AG10803 (cell line): Measurements from ENCODE around the gene PDE3A.
A peak's percentile ranks its signal among the peaks of the same experiment; 100 is the strongest.

Source experiments
- DNase-seq: peaks from one replicate; pipeline ENCODE4 v3.0.0; 2010; ENCODE audit warnings: low read depth
- H3K4me3 ChIP-seq: 2 replicates; pipeline ENCODE4 v1.5.1; 2011; ENCODE audit warnings: mild to moderate bottlenecking, low read length, control low read depth
- CTCF ChIP-seq: conservative IDR thresholded peaks from 2 replicates; pipeline ENCODE4 v1.5.1; 2011; ENCODE audit warnings: mild to moderate bottlenecking, low read length, control low read depth, inconsistent platforms

Gene PDE3A

GRCh38 chr12:20508359-20508758 is 140.0 kb downstream of the PDE3A start:
- DNase-seq: peak; percentile 76
- TF ChIP-seq CTCF: no peak
- H3K4me3 ChIP-seq: no peak overlapping the region

GRCh38 chr12:20508962-20509361 is 140.6 kb downstream of the PDE3A start:
- no peak for TF ChIP-seq CTCF
- DNase-seq: no peak
- H3K4me3 ChIP-seq: no peak overlapping the region

DNA sequence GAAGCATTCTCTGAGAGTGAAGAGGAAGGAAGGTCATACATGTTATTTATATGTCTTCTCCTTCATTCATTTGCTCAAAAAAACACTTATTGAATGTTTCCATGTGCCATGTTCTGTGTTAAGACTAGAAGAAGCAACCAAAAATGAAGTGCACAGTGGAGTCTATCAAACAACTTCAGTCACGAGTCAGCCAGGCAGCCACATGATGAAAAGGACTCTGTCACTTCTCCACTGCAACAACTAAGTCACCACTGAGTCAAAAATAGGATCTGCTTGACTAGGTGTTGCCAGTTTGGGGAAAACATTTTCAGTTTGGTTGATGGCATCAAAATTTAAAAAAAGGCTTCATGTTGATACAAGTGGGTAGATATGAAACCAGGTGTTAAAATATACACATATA is 142.5 kb downstream of the PDE3A start:
- TF ChIP-seq CTCF: no peak
- no peak for DNase-seq
- no peak overlapping the region for H3K4me3 ChIP-seq

GRCh38 chr12:20513189-20513588 is 144.9 kb downstream of the PDE3A start:
- TF ChIP-seq CTCF: no peak
- DNase-seq: peak; percentile 26
- no peak overlapping the region for H3K4me3 ChIP-seq

DNA sequence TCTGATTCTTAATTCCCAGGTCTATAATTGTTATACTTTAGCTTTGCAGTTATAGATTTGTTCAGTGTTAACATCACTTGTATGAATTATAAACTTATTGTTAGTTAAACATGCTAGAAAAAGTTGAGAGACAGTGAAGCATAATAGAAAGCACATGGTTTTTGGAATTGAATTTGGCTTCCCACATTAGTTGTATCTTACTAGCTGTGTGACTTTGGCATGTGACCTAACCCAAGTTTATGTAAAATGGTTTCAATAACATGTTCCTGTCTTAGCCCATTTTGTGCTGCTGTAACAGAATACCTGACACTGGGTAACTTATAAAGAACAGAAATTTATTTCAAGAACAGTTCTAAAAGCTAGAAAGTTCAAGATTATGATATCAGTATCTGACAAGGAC is 146.3 kb downstream of the PDE3A start:
- TF ChIP-seq CTCF: no peak
- DNase-seq: no peak
- no peak overlapping the region for H3K4me3 ChIP-seq

- no peak overlapping the region for H3K4me3 ChIP-seq
- no peak for DNase-seq
- no peak for TF ChIP-seq CTCF
Observed at GRCh38 chr12:20520532-20520931, 152.2 kb downstream of the PDE3A start.

- DNase-seq: no peak
- no peak for TF ChIP-seq CTCF
- no peak overlapping the region for H3K4me3 ChIP-seq
Observed at GRCh38 chr12:20523658-20524057, 155.3 kb downstream of the PDE3A start.
